Mesenchymal stem cell (in vitro differentiated cells and primary cell): ENCODE measurements around the gene EEF2K.

ENCODE experiments used
- DNase-seq: peaks from one replicate; pipeline ENCODE4 v3.0.0-alpha.2; 2013
- H2AFZ ChIP-seq: one replicate; pipeline ENCODE4 v1.6.1; 2013; ENCODE audit warnings: low read depth, mild to moderate bottlenecking, control low read depth, inconsistent platforms, low read length, moderate library complexity
- H2AK5ac ChIP-seq: 2 replicates; pipeline ENCODE4 v1.6.1; 2013; ENCODE audit warnings: low read length, moderate library complexity, mild to moderate bottlenecking, inconsistent platforms; ENCODE audit not compliant: severe bottlenecking
- H2BK120ac ChIP-seq: one replicate; pipeline ENCODE4 v1.6.1; 2013; ENCODE audit warnings: low read depth, mild to moderate bottlenecking, inconsistent platforms, low read length, moderate library complexity
- H2BK12ac ChIP-seq, 2 experiments: one replicate each; pipeline ENCODE4 v1.6.1; 2013; ENCODE audit warnings: inconsistent platforms in 2 of 2, low read length in 2 of 2, mild to moderate bottlenecking in 2 of 2, moderate library complexity in 2 of 2, control low read depth in 1 of 2
- H2BK15ac ChIP-seq: one replicate; pipeline ENCODE4 v1.6.1; 2013; ENCODE audit warnings: mild to moderate bottlenecking, low read depth, inconsistent platforms; ENCODE audit not compliant: poor library complexity, severe bottlenecking
- H2BK5ac ChIP-seq: 2 replicates; pipeline ENCODE4 v1.6.1; 2013; ENCODE audit warnings: low read depth, mild to moderate bottlenecking, low read length, control low read depth, inconsistent platforms; ENCODE audit not compliant: poor library complexity, severe bottlenecking
- H3K14ac ChIP-seq, 2 experiments: one replicate each; pipeline ENCODE4 v1.6.1; 2013; ENCODE audit warnings: inconsistent platforms in 2 of 2, low read length in 2 of 2, control low read depth in 1 of 2, mild to moderate bottlenecking in 1 of 2, moderate library complexity in 1 of 2
- H3K18ac ChIP-seq, 2 experiments: one replicate each; pipeline ENCODE4 v1.6.1; 2013; ENCODE audit warnings: inconsistent platforms in 2 of 2, low read length in 2 of 2, control low read depth in 1 of 2, low read depth in 1 of 2, mild to moderate bottlenecking in 1 of 2
- H3K23ac ChIP-seq, 2 experiments: one replicate each; pipeline ENCODE4 v1.6.1; 2013; ENCODE audit warnings: inconsistent platforms in 2 of 2, low read length in 2 of 2, mild to moderate bottlenecking in 2 of 2, moderate library complexity in 2 of 2, control low read depth in 1 of 2
- H3K27ac ChIP-seq: 2 replicates; pipeline ENCODE4 v1.5.1; 2013; ENCODE audit warnings: mild to moderate bottlenecking, moderate library complexity, low read length, control low read depth, inconsistent platforms; ENCODE audit not compliant: poor library complexity, severe bottlenecking
- H3K27me3 ChIP-seq, 2 experiments: 2 replicates each; pipeline versions ENCODE4 v1.6.1 to v1.7.0; 2013; ENCODE audit warnings: low read length in 2 of 2, mild to moderate bottlenecking in 2 of 2, moderate library complexity in 2 of 2, control low read depth in 1 of 2, inconsistent platforms in 1 of 2; ENCODE audit not compliant: control insufficient read depth in 1 of 2, insufficient read depth in 1 of 2
- H3K36me3 ChIP-seq, 2 experiments: 2 replicates each; pipeline versions ENCODE4 v1.6.1 to v1.7.0; 2013; ENCODE audit warnings: low read length in 2 of 2, control low read depth in 1 of 2, inconsistent platforms in 1 of 2, low read depth in 1 of 2, mild to moderate bottlenecking in 1 of 2; ENCODE audit not compliant: insufficient read depth in 2 of 2, control insufficient read depth in 1 of 2
- H3K4ac ChIP-seq, 2 experiments: one replicate each; pipeline ENCODE4 v1.6.1; 2013; ENCODE audit warnings: inconsistent platforms in 2 of 2, low read length in 2 of 2, mild to moderate bottlenecking in 2 of 2, moderate library complexity in 2 of 2, control low read depth in 1 of 2, low read depth in 1 of 2
- H3K4me1 ChIP-seq: 2 replicates; pipeline ENCODE4 v1.6.1; 2013; ENCODE audit warnings: low read depth, low read length, control low read depth; ENCODE audit not compliant: control insufficient read depth, insufficient read depth
- H3K4me2 ChIP-seq: 2 replicates; pipeline ENCODE4 v1.6.1; 2013; ENCODE audit warnings: low read length, mild to moderate bottlenecking, inconsistent platforms; ENCODE audit not compliant: poor library complexity, severe bottlenecking
- H3K4me3 ChIP-seq, 2 experiments: 2 replicates each; pipeline versions ENCODE4 v1.5.1 to v1.7.0; 2013; ENCODE audit warnings: low read length in 2 of 2, mild to moderate bottlenecking in 2 of 2, control low read depth in 1 of 2, low read depth in 1 of 2; ENCODE audit not compliant: insufficient read depth in 1 of 2
- H3K79me1 ChIP-seq: replicated peaks from 2 replicates; pipeline ENCODE4 v1.6.1; 2013; ENCODE audit warnings: mild to moderate bottlenecking, control low read depth, low read length, inconsistent platforms; ENCODE audit not compliant: poor library complexity, severe bottlenecking
- H3K9ac ChIP-seq: 2 replicates; pipeline ENCODE4 v1.7.0; 2013; ENCODE audit warnings: mild to moderate bottlenecking, low read length, moderate library complexity
- H3K9me3 ChIP-seq: 2 replicates; pipeline ENCODE4 v1.7.0; 2013; ENCODE audit warnings: mild to moderate bottlenecking, low read length; ENCODE audit not compliant: control insufficient read depth
- H4K8ac ChIP-seq: one replicate; pipeline ENCODE4 v1.6.1; 2013; ENCODE audit warnings: inconsistent platforms, mild to moderate bottlenecking, low read length, moderate library complexity
- H4K91ac ChIP-seq: one replicate; pipeline ENCODE4 v1.6.1; 2013; ENCODE audit warnings: mild to moderate bottlenecking, low read length, inconsistent platforms
- WGBS: methylation state at CpG from one replicate; pipeline ENCODE4 v1.1.7; 2013; ENCODE audit warnings: mixed read lengths; 5-methylcytosine and 5-hydroxymethylcytosine counted together

Gene EEF2K

GRCh38 chr16:22324787-22325597 lies 118.9 kb downstream of the EEF2K start:
- Histone ChIP-seq H2AK5ac (no peak overlapping the region), H2AFZ (no peak overlapping the region), H3K14ac (no peak overlapping the region), H3K27me3 (no peaks in the 10 kb centered on the region), H2BK120ac (no peak overlapping the region), H3K4me1 (peaks cover 2% of the 10 kb centered on the region), H4K8ac (no peak overlapping the region), H3K27ac (no peak overlapping the region), H3K4me3 (no peak overlapping the region), H3K4ac (no peak overlapping the region), H3K79me1 (peaks cover 47% of the 10 kb centered on the region), H3K9ac (no peak overlapping the region), H2BK12ac (no peak overlapping the region), H3K23ac (no peak overlapping the region), H4K91ac (no peak overlapping the region), H2BK15ac (no peak overlapping the region), H3K9me3 (no peaks in the 10 kb centered on the region), H3K4me2 (no peak overlapping the region), H3K36me3 (peaks cover 75 to 80% of the 10 kb centered on the region in 2 experiments), H3K18ac (no peak overlapping the region), H2BK5ac (no peak overlapping the region)
- DNase-seq = no peak
- 97% methylated on average over 17 of the region's 19 CpGs for WGBS

- no peak overlapping the region for H3K23ac ChIP-seq
- no peak overlapping the region for H3K27ac ChIP-seq
- H2AFZ ChIP-seq = no peak overlapping the region
- no peak overlapping the region for H3K4me2 ChIP-seq
- H2AK5ac ChIP-seq = no peak overlapping the region
- H2BK5ac ChIP-seq = no peak overlapping the region
- H3K36me3 ChIP-seq = peaks cover 77 to 83% of the 10 kb centered on the region in 2 experiments
- 96% methylated on average over 46 of the region's 46 CpGs for WGBS
- DNase-seq = no peak
- no peak overlapping the region for H2BK12ac ChIP-seq
- no peak overlapping the region for H2BK120ac ChIP-seq
- H3K4me3 ChIP-seq = no peak overlapping the region
- no peak overlapping the region for H3K14ac ChIP-seq
- H3K9ac ChIP-seq = no peak overlapping the region
- H4K8ac ChIP-seq = no peak overlapping the region
- no peak overlapping the region for H4K91ac ChIP-seq
- H3K18ac ChIP-seq = no peak overlapping the region
- H3K4ac ChIP-seq = no peak overlapping the region
- H2BK15ac ChIP-seq = no peak overlapping the region
- H3K9me3 ChIP-seq = no peaks in the 10 kb centered on the region
- H3K4me1 ChIP-seq = peaks cover 2% of the 10 kb centered on the region
- H3K79me1 ChIP-seq = peaks cover 47% of the 10 kb centered on the region
- no peaks in the 10 kb centered on the region for H3K27me3 ChIP-seq
These were observed 119.7 kb downstream of the EEF2K start for GRCh38 chr16:22325598-22326368.

GRCh38 chr16:22326369-22326652 lies 120.2 kb downstream of the EEF2K start:
- Histone ChIP-seq H4K8ac (no peak overlapping the region), H2AK5ac (no peak overlapping the region), H2AFZ (no peak overlapping the region), H3K23ac (no peak overlapping the region), H3K36me3 (peaks cover 74 to 85% of the 10 kb centered on the region in 2 experiments), H3K18ac (no peak overlapping the region), H4K91ac (no peak overlapping the region), H3K79me1 (peaks cover 47% of the 10 kb centered on the region), H2BK5ac (no peak overlapping the region), H3K27ac (no peak overlapping the region), H3K4me2 (no peak overlapping the region), H2BK12ac (no peak overlapping the region), H2BK120ac (no peak overlapping the region), H3K9ac (no peak overlapping the region), H3K27me3 (no peaks in the 10 kb centered on the region), H3K4me1 (peaks cover 2% of the 10 kb centered on the region), H2BK15ac (no peak overlapping the region), H3K14ac (no peak overlapping the region), H3K9me3 (no peaks in the 10 kb centered on the region), H3K4me3 (no peak overlapping the region), H3K4ac (no peak overlapping the region)
- 92% methylated on average over 4 of the region's 4 CpGs for WGBS
- DNase-seq = no peak

GRCh38 chr16:22326771-22327445 lies 120.8 kb downstream of the EEF2K start:
- Histone ChIP-seq H3K4ac (no peak overlapping the region), H2BK5ac (no peak overlapping the region), H3K23ac (no peak overlapping the region), H3K4me3 (no peak overlapping the region), H2BK120ac (no peak overlapping the region), H3K4me1 (no peaks in the 10 kb centered on the region), H2BK15ac (no peak overlapping the region), H3K79me1 (peaks cover 42% of the 10 kb centered on the region), H3K36me3 (peaks cover 74 to 82% of the 10 kb centered on the region in 2 experiments), H2AFZ (no peak overlapping the region), H4K8ac (no peak overlapping the region), H3K9me3 (no peaks in the 10 kb centered on the region), H4K91ac (no peak overlapping the region), H3K27me3 (no peaks in the 10 kb centered on the region), H3K9ac (no peak overlapping the region), H2AK5ac (no peak overlapping the region), H3K18ac (no peak overlapping the region), H3K4me2 (no peak overlapping the region), H2BK12ac (no peak overlapping the region), H3K14ac (no peak overlapping the region), H3K27ac (no peak overlapping the region)
- no peak for DNase-seq
- over 99% methylated on average over 13 of the region's 13 CpGs for WGBS
